Hepatocyte (in vitro differentiated cells): Measurements from ENCODE around the gene OTOG. TPM values are rescaled to one million over a fixed set of nuclear protein-coding genes. Genes with fewer than 3 reads are reported as not detected.

Experiments used
- DNase-seq: peaks from one replicate; pipeline ENCODE4 v3.0.0-alpha.2; 2016; ENCODE audit warnings: low spot score
- H2AFZ ChIP-seq: fragments of 200-600 bp; sonication (generic); 2 replicates; pipeline ENCODE4 v1.6.0; 2016; ENCODE audit warnings: antibody characterized with exemption, mild to moderate bottlenecking
- H3K27ac ChIP-seq: fragments of 200-600 bp; sonication (generic); 2 replicates; pipeline ENCODE4 v1.5.1; 2016; ENCODE audit warnings: mild to moderate bottlenecking
- H3K27me3 ChIP-seq: fragments of 200-600 bp; sonication (generic); 2 replicates; pipeline ENCODE4 v1.6.1; 2016
- H3K36me3 ChIP-seq: fragments of 200-600 bp; sonication (generic); replicated peaks from 2 replicates; pipeline ENCODE4 v1.5.1; 2016; ENCODE audit warnings: low read depth; ENCODE audit not compliant: insufficient read depth
- H3K4me1 ChIP-seq: fragments of 200-600 bp; sonication (generic); 2 replicates; pipeline ENCODE4 v1.5.1; 2016; ENCODE audit warnings: mild to moderate bottlenecking, moderate library complexity; ENCODE audit not compliant: insufficient read depth
- H3K4me2 ChIP-seq: fragments of 200-600 bp; sonication (generic); 2 replicates; pipeline ENCODE4 v1.6.0; 2016
- H3K4me3 ChIP-seq: fragments of 200-600 bp; sonication (generic); 2 replicates; pipeline ENCODE4 v1.5.1; 2016; ENCODE audit warnings: mild to moderate bottlenecking
- H3K79me2 ChIP-seq: fragments of 200-600 bp; sonication (generic); 2 replicates; pipeline ENCODE4 v1.6.0; 2017; ENCODE audit warnings: mild to moderate bottlenecking
- H3K9me2 ChIP-seq: fragments of 200-600 bp; sonication (generic); replicated peaks from 2 replicates; pipeline ENCODE4 v1.6.0; 2017; ENCODE audit warnings: mild to moderate bottlenecking; ENCODE audit not compliant: insufficient read depth
- H3K9me3 ChIP-seq: fragments of 200-600 bp; sonication (generic); 2 replicates; pipeline ENCODE4 v1.5.1; 2016; ENCODE audit warnings: low read depth, mild to moderate bottlenecking
- H4K20me1 ChIP-seq: fragments of 200-600 bp; sonication (generic); 2 replicates; pipeline ENCODE4 v1.6.0; 2016; ENCODE audit warnings: mild to moderate bottlenecking; ENCODE audit not compliant: insufficient read depth, poor library complexity, severe bottlenecking
- CTCF ChIP-seq: fragments of 200-600 bp; sonication (generic); IDR thresholded peaks from 2 replicates; pipeline ENCODE4 v1.5.1; 2016; ENCODE audit warnings: antibody characterized with exemption, mild to moderate bottlenecking; ENCODE audit not compliant: poor library complexity
- EZH2 ChIP-seq: fragments of 200-600 bp; sonication (generic); IDR thresholded peaks from 2 replicates; pipeline ENCODE4 v1.6.1; 2016; ENCODE audit warnings: antibody characterized with exemption, mild to moderate bottlenecking, borderline replicate concordance
- EZH2phosphoT487 ChIP-seq: fragments of 200-600 bp; sonication (generic); IDR thresholded peaks from one replicate; pipeline ENCODE4 v1.6.1; 2018; ENCODE audit warnings: antibody characterized with exemption, mild to moderate bottlenecking, low read depth, moderate library complexity; ENCODE audit not compliant: unreplicated experiment, severe bottlenecking
- WGBS: methylation state at CpG from one replicate; pipeline ENCODE4 v1.1.6; 2016; ENCODE audit warnings: low lambda C conversion rate; ENCODE audit errors: missing lambda C conversion rate; 5-methylcytosine and 5-hydroxymethylcytosine counted together
- polyA plus RNA-seq: library from polyadenylated mRNA; unstranded; fragments of >200 nt; fragmentation: Nextera tagmentation; extraction: Ambion mirVana; gene quantifications from 2 replicates; pipeline ENCODE4 v1.2.1, GENCODE V29; 2016
- total RNA-seq: library from RNA; depleted of rRNA; stranded (reverse); fragments of >200 nt; gene quantifications from 2 replicates; pipeline ENCODE4 v1.2.3, GENCODE V29; 2014

OTOG gene
- total and polyA plus RNA-seq, 2 experiments from 2014 or later, result 0.27 to 2.0 TPM

DNA sequence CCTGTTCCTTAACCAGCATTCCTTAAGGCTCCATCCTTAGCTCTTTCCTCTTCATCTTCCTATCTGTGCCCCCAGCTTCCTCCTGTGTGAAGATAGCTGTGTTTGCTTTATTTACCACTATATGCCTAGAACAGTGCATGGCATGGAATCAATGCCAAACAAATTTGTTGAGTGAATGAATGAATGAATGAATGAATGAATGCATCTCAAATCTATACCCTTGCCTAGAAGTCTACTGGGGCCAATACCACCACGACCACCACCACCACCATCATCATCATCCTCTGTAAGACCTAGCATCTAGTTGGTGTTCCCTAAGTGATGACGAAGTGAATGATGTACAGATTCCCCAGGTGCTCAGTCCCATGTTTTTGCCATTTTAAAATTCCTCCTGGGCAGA is 819 bp upstream of the OTOG start:
- H3K4me3 ChIP-seq, result no peak overlapping the region
- no peak overlapping the region for H3K4me2 ChIP-seq
- WGBS, result 84% methylated on average over 2 of the region's 2 CpGs
- H3K27me3 ChIP-seq, result no peaks in the 10 kb centered on the region
- TF ChIP-seq EZH2phosphoT487 (no peak), CTCF (no peak), EZH2 (no peak)
- no peaks in the 10 kb centered on the region for H3K9me2 ChIP-seq
- no peak overlapping the region for H2AFZ ChIP-seq
- H3K27ac ChIP-seq, result no peak overlapping the region
- H3K79me2 ChIP-seq, result peaks cover 15% of the 10 kb centered on the region
- no peaks in the 10 kb centered on the region for H3K9me3 ChIP-seq
- H3K36me3 ChIP-seq, result no peaks in the 10 kb centered on the region
- H4K20me1 ChIP-seq, result no peaks in the 10 kb centered on the region
- DNase-seq, result no peak
- no peaks in the 10 kb centered on the region for H3K4me1 ChIP-seq

- WGBS, result 74% methylated on average over 9 of the region's 9 CpGs
- no peaks in the 10 kb centered on the region for H4K20me1 ChIP-seq
- no peaks in the 10 kb centered on the region for H3K27me3 ChIP-seq
- no peak overlapping the region for H3K4me2 ChIP-seq
- H3K27ac ChIP-seq, result no peak overlapping the region
- no peaks in the 10 kb centered on the region for H3K9me3 ChIP-seq
- H3K4me3 ChIP-seq, result no peak overlapping the region
- H3K4me1 ChIP-seq, result no peaks in the 10 kb centered on the region
- H3K79me2 ChIP-seq, result peaks cover 11% of the 10 kb centered on the region
- H3K36me3 ChIP-seq, result no peaks in the 10 kb centered on the region
- no peak for DNase-seq
- H2AFZ ChIP-seq, result no peak overlapping the region
- H3K9me2 ChIP-seq, result no peaks in the 10 kb centered on the region
- TF ChIP-seq EZH2, result no peak
- TF ChIP-seq EZH2phosphoT487, result no peak
- no peak for TF ChIP-seq CTCF
Measured at GRCh38 chr11:17547932-17548331, 873 bp downstream of the OTOG start.

DNA sequence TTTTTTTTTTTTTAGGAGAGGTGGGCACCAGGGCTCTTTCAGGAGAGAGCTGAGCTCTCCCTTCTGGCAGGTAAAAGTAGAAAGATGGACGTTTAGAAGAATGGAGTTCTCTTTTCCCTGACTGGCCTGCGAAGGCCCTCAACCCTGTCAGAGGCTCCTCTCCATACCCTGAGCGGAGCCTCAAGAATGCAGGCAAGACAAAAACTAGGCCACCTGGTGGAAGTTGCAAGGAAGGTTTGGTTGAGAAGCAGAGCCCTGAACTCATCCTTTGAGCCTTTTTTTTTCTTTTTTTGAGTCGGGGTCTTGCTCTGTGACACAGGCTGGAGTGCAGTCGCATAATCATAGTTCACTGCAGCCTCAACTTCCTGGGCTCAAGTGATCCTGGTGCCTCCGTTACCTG is 1.4 kb downstream of the OTOG start:
- Histone ChIP-seq H3K36me3 (no peaks in the 10 kb centered on the region), H3K9me2 (no peaks in the 10 kb centered on the region), H2AFZ (no peak overlapping the region), H3K9me3 (no peaks in the 10 kb centered on the region), H3K4me1 (no peaks in the 10 kb centered on the region), H3K79me2 (peaks cover 7% of the 10 kb centered on the region), H3K4me3 (no peak overlapping the region), H3K4me2 (no peak overlapping the region), H4K20me1 (no peaks in the 10 kb centered on the region), H3K27me3 (no peaks in the 10 kb centered on the region), H3K27ac (no peak overlapping the region)
- TF ChIP-seq CTCF (peak; percentile 25), EZH2phosphoT487 (no peak)
- WGBS, result 80% methylated on average over 6 of the region's 6 CpGs
- no peak for DNase-seq
